H1 (cell line): ENCODE results near the gene MESD.

Experiments
- ZNF274 ChIP-seq: IDR thresholded peaks from 2 replicates; pipeline ENCODE4 v1.7.0; 2012; ENCODE audit warnings: low read length, borderline replicate concordance; ENCODE audit errors: extremely low read depth
- TF ChIP-seq, protein P1 (sequence below), 3 experiments: IDR thresholded peaks; 1 replicate in 2 of 3; 2 replicates in 1 of 3; pipeline versions ENCODE4 v1.5.1 to v1.6.1; 2011; ENCODE audit warnings: low read length in 3 of 3, mild to moderate bottlenecking in 3 of 3, inconsistent platforms in 2 of 3, low read depth in 1 of 3, moderate library complexity in 1 of 3; ENCODE audit not compliant: insufficient read depth in 1 of 3; ENCODE audit errors: control extremely low read depth in 1 of 3

- TF ChIP-seq, protein P1, sequence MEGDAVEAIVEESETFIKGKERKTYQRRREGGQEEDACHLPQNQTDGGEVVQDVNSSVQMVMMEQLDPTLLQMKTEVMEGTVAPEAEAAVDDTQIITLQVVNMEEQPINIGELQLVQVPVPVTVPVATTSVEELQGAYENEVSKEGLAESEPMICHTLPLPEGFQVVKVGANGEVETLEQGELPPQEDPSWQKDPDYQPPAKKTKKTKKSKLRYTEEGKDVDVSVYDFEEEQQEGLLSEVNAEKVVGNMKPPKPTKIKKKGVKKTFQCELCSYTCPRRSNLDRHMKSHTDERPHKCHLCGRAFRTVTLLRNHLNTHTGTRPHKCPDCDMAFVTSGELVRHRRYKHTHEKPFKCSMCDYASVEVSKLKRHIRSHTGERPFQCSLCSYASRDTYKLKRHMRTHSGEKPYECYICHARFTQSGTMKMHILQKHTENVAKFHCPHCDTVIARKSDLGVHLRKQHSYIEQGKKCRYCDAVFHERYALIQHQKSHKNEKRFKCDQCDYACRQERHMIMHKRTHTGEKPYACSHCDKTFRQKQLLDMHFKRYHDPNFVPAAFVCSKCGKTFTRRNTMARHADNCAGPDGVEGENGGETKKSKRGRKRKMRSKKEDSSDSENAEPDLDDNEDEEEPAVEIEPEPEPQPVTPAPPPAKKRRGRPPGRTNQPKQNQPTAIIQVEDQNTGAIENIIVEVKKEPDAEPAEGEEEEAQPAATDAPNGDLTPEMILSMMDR (IDR thresholded peaks at IDR 0.05; ENCODE audit: control extremely low read depth in 1 of 3, insufficient read depth in 1 of 3, low read depth in 1 of 3, low read length in 3 of 3) = no peak
- no peak for TF ChIP-seq ZNF274
These were observed 16.5 kb upstream of the MESD start for GRCh38 chr15:81006124-81006523.
